ENCODE data around the gene FAM156B. TPM values are rescaled to one million over a fixed set of nuclear protein-coding genes. Genes with fewer than 3 reads are reported as not detected.
"Not testable (repeated sequence)": the region's sequence is repeated elsewhere in the genome, so short reads cannot be mapped to it uniquely, and the experiment has no call there.

The FAM156B gene
- total and polyA plus RNA-seq, 2 of the 8 experiments (the other 6 are each of a cell fraction or from before 2014, with no cell fraction given), result 9.1 to 36.2 TPM

DNA sequence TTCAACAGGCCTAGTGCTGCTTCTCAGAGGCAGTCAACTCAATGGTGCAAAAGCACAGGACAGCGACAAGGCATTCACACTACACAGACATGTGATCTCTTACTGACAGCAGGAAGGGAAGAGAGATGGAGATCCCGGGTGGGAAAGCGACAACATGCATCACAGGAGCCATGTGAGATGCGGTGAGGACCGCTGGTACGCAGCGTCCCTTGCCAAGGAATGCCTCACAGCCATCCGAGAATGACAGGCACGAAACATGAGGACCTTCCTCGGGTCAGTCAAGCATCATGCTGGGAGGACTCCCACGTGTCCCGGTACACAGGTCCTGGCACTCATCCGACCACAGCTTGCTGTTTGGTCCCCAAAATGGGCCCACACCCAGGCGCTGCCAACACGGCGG, 50.4 kb downstream of the FAM156B start:
- H2AFZ ChIP-seq (ENCODE audit: low read length); H3K79me1 ChIP-seq (ENCODE audit: low read depth, low read length); H3K9ac ChIP-seq (replicated peaks in 1 of 4; ENCODE audit: extremely low read depth in 1 of 4, low read depth in 3 of 4, low read length in 3 of 4); H3K18ac ChIP-seq (ENCODE audit: extremely low read depth, low read length); H2BK120ac ChIP-seq (replicated peaks; ENCODE audit: low read depth, low read length); H3K4me1 ChIP-seq (replicated peaks in 1 of 4; ENCODE audit: control insufficient read depth in 3 of 4, insufficient read depth in 4 of 4, low read length in 3 of 4); H3K56ac ChIP-seq (replicated peaks; ENCODE audit: insufficient read length, low read depth, low read length); H3K23ac ChIP-seq (ENCODE audit: insufficient read length); FAIRE-seq; H3K4ac ChIP-seq (replicated peaks; ENCODE audit: insufficient read length, low read depth, low read length); H4K8ac ChIP-seq (ENCODE audit: extremely low read depth, insufficient read depth, low read length); H3K36me3 ChIP-seq (ENCODE audit: control insufficient read depth in 2 of 4, insufficient read depth in 4 of 4, low read length in 3 of 4); DNase-seq (ENCODE audit: low read depth in 1 of 2, low spot score in 2 of 2); POLR2A ChIA-PET (ENCODE audit: partially characterized antibody); H3K27me3 ChIP-seq (replicated peaks in 1 of 4; ENCODE audit: control insufficient read depth in 3 of 4, extremely low read depth in 1 of 4, insufficient read depth in 3 of 4, low read length in 3 of 4); H3K4me2 ChIP-seq (ENCODE audit: insufficient read depth in 1 of 2, low read depth in 2 of 2, low read length in 2 of 2); H3K9me3 ChIP-seq (ENCODE audit: insufficient read depth in 2 of 2, low read depth in 1 of 2, low read length in 1 of 2); CTCF ChIA-PET (ENCODE audit: partially characterized antibody); H3K4me3 ChIP-seq (ENCODE audit: extremely low read depth in 1 of 4, insufficient read depth in 2 of 4, low read depth in 3 of 4, low read length in 4 of 4); H4K20me1 ChIP-seq (replicated peaks in 1 of 2; ENCODE audit: control insufficient read depth in 1 of 2, insufficient read depth in 2 of 2, low read length in 2 of 2); H2AK5ac ChIP-seq (ENCODE audit: low read depth, low read length); H3K27ac ChIP-seq (ENCODE audit: low read depth, low read length); H4K91ac ChIP-seq (replicated peaks; ENCODE audit: insufficient read length, low read length); H2BK15ac ChIP-seq (ENCODE audit: low read length); H4K5ac ChIP-seq (ENCODE audit: insufficient read length, low read depth, low read length); H3K79me2 ChIP-seq (ENCODE audit: control insufficient read depth in 1 of 2, insufficient read depth in 2 of 2, low read length in 2 of 2); H2BK12ac ChIP-seq (ENCODE audit: low read depth, low read length); H3K23me2 ChIP-seq (ENCODE audit: low read depth, low read length); H3K14ac ChIP-seq (ENCODE audit: insufficient read length); H2BK5ac ChIP-seq (ENCODE audit: low read depth, low read length); H2BK20ac ChIP-seq (ENCODE audit: low read length): not testable (repeated sequence)
- WGBS, 2 experiments (ENCODE audit: extremely low coverage in 1 of 2, insufficient coverage in 1 of 2, insufficient read length in 1 of 2, insufficient replicate concordance in 2 of 2, low coverage in 1 of 2, low lambda C conversion rate in 2 of 2, missing lambda C conversion rate in 1 of 2), result no CpG with 5 or more reads among the region's 16 CpGs

- H4K5ac ChIP-seq (ENCODE audit: insufficient read length, low read depth, low read length); H3K27ac ChIP-seq (ENCODE audit: low read depth, low read length); H4K91ac ChIP-seq (replicated peaks; ENCODE audit: insufficient read length, low read length); POLR2A ChIA-PET (ENCODE audit: partially characterized antibody); H4K20me1 ChIP-seq (replicated peaks in 1 of 2; ENCODE audit: control insufficient read depth in 1 of 2, insufficient read depth in 2 of 2, low read length in 2 of 2); H3K9me3 ChIP-seq (ENCODE audit: insufficient read depth in 2 of 2, low read depth in 1 of 2, low read length in 1 of 2); H2AK5ac ChIP-seq (ENCODE audit: low read depth, low read length); H3K23ac ChIP-seq (ENCODE audit: insufficient read length); DNase-seq (ENCODE audit: low read depth in 1 of 2, low spot score in 2 of 2); CTCF ChIA-PET (ENCODE audit: partially characterized antibody); H2BK120ac ChIP-seq (replicated peaks; ENCODE audit: low read depth, low read length); H3K56ac ChIP-seq (replicated peaks; ENCODE audit: insufficient read length, low read depth, low read length); H2AFZ ChIP-seq (ENCODE audit: low read length); H3K27me3 ChIP-seq (replicated peaks in 1 of 4; ENCODE audit: control insufficient read depth in 3 of 4, extremely low read depth in 1 of 4, insufficient read depth in 3 of 4, low read length in 3 of 4); H3K4me2 ChIP-seq (ENCODE audit: insufficient read depth in 1 of 2, low read depth in 2 of 2, low read length in 2 of 2); H3K23me2 ChIP-seq (ENCODE audit: low read depth, low read length); H2BK20ac ChIP-seq (ENCODE audit: low read length); H3K79me1 ChIP-seq (ENCODE audit: low read depth, low read length); H3K14ac ChIP-seq (ENCODE audit: insufficient read length); H3K18ac ChIP-seq (ENCODE audit: extremely low read depth, low read length); H3K4ac ChIP-seq (replicated peaks; ENCODE audit: insufficient read length, low read depth, low read length); H3K9ac ChIP-seq (replicated peaks in 1 of 4; ENCODE audit: extremely low read depth in 1 of 4, low read depth in 3 of 4, low read length in 3 of 4); FAIRE-seq; H2BK15ac ChIP-seq (ENCODE audit: low read length); H4K8ac ChIP-seq (ENCODE audit: extremely low read depth, insufficient read depth, low read length); H3K79me2 ChIP-seq (ENCODE audit: control insufficient read depth in 1 of 2, insufficient read depth in 2 of 2, low read length in 2 of 2); H2BK5ac ChIP-seq (ENCODE audit: low read depth, low read length); H3K36me3 ChIP-seq (ENCODE audit: control insufficient read depth in 2 of 4, insufficient read depth in 4 of 4, low read length in 3 of 4); H3K4me1 ChIP-seq (replicated peaks in 1 of 4; ENCODE audit: control insufficient read depth in 3 of 4, insufficient read depth in 4 of 4, low read length in 3 of 4); H3K4me3 ChIP-seq (ENCODE audit: extremely low read depth in 1 of 4, insufficient read depth in 2 of 4, low read depth in 3 of 4, low read length in 4 of 4); H2BK12ac ChIP-seq (ENCODE audit: low read depth, low read length): not testable (repeated sequence)
- no CpG with 5 or more reads among the region's 17 CpGs for WGBS, 2 experiments (ENCODE audit: extremely low coverage in 1 of 2, insufficient coverage in 1 of 2, insufficient read length in 1 of 2, insufficient replicate concordance in 2 of 2, low coverage in 1 of 2, low lambda C conversion rate in 2 of 2, missing lambda C conversion rate in 1 of 2)
Measured at GRCh38 chrX:52948265-52948664, 51.1 kb downstream of the FAM156B start.

Measured in H1 (cell line).